Activated T-cell treated with anti-CD3 and anti-CD28 coated beads, Interleukin-2, amount 50 U/mL, for 24 hours (primary cell): ENCODE results near the gene ITPRIP.

ENCODE experiments used
- DNase-seq: peaks from one replicate; pipeline ENCODE4 v3.0.0-alpha.2; 2020
- H3K27ac Mint-ChIP-seq: 2 replicates; pipeline ENCODE4 v1.8.0; 2020; ENCODE audit warnings: mild to moderate bottlenecking, mixed read lengths
- H3K27me3 Mint-ChIP-seq: 2 replicates; pipeline ENCODE4 v1.8.0; 2020; ENCODE audit warnings: mixed read lengths
- H3K36me3 Mint-ChIP-seq: 2 replicates; pipeline ENCODE4 v1.8.0; 2020; ENCODE audit warnings: low read depth, mixed read lengths
- H3K4me1 Mint-ChIP-seq: 2 replicates; pipeline ENCODE4 v1.8.0; 2020; ENCODE audit warnings: low read depth, mixed read lengths
- H3K4me3 Mint-ChIP-seq: 2 replicates; pipeline ENCODE4 v1.8.0; 2020; ENCODE audit warnings: mild to moderate bottlenecking, moderate library complexity, mixed read lengths
- H3K9me3 Mint-ChIP-seq: 2 replicates; pipeline ENCODE4 v1.8.0; 2020; ENCODE audit warnings: mixed read lengths

ITPRIP gene

DNA sequence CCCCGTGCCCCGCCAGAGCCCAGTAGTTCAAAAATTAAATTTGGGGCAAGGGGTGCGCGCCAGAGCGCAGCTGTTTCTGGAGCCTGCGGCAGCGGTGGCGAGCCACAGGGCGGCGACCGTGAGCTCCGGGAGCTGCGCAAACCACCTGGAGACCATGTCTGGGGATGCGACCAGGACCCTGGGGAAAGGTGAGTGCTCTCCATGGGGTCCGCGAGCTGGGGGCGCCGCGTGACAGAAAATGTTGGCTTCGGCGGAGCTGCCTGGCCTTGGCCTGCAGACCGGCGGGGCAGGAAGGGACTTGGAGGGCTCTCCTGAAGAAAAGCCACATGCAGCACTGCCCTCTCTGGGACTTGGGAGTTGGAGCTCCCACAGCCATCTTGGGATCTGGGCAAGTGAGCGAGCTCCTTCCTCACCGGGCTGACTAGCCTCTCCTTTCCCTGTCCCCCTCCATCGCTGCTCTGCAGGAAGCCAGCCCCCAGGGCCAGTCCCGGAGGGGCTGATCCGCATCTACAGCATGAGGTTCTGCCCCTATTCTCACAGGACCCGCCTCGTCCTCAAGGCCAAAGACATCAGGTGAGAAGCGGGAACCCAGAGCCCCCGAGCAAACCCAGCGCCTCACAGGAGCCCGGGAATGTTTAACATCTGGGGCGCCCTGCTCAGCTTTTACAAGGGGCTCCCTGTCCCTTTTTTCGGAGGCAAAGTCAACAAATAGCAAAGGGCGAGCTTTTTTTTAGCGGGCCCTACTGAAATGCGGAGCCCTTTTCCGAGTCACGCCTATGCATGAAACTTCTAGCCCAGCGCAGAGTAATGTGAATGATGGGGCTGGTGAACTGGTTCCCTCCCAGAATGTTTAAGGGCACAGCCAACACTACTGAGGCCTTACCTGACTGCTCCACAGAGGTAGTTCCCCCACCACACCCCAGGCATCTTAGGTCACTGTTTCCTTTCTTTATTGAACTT is 63.2 kb downstream of the ITPRIP start:
- Mint-ChIP-seq H3K27me3 (peaks cover 17% of the 10 kb centered on the region), H3K4me1 (peaks cover 8% of the 10 kb centered on the region), H3K4me3 (peak overlapping the region; percentile 55), H3K9me3 (no peaks in the 10 kb centered on the region), H3K36me3 (no peaks in the 10 kb centered on the region), H3K27ac (no peak overlapping the region)
- peak; percentile 75 for DNase-seq

DNA sequence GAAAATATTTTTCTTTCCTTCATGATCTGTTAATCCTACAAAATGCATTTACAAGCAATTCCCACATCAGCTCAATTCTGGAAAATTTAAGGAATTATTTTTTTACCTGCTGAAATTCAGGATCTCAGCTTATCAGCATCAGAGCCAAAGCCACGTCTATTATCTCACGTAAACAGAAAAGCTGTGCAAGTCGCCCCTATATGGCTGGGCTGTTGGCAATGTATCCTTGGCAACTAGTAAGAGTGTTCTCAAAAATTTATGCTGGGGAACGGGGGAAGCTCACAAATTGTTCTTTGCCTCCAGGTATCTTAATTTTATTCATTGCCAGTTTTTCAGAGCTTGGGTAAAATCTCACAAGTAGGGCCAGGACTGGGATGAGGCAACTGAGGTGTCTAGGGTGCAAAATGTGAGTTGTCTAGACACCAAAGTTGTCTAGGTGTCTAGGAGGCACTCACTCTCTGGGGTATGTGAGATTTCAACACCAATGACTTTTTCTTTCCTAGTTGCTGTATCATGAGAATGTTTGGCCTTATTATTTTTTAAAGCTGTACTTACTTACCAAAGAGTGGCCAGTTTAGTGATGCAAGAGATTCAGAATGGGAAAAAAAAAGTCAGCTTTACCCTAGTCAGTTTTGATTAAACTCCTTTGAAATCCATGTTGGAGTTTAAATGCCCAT is 64.2 kb downstream of the ITPRIP start:
- no peak for DNase-seq
- no peak overlapping the region for H3K27ac Mint-ChIP-seq
- peaks cover 3% of the 10 kb centered on the region for H3K9me3 Mint-ChIP-seq
- peaks cover 5% of the 10 kb centered on the region for H3K36me3 Mint-ChIP-seq
- H3K4me3 Mint-ChIP-seq = no peak overlapping the region
- peaks cover 17% of the 10 kb centered on the region for H3K27me3 Mint-ChIP-seq
- H3K4me1 Mint-ChIP-seq = peaks cover 13% of the 10 kb centered on the region

DNA sequence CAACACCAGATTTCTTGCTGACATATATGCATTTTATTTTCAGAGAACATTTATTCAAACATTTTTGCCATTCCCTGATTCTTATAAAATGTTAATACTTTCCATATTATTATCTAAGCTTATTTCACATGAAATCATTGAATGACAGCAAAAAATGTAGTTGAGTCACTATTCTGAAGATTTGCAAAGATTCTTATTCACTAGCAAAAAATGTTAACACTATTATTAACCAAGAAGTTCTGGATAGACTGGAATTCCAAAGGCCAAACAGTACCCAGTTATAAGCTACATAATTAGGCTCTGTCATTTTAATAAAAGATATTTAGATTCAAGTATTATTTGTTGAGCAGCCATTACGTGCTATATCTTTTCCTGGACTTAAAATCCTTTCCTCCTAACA is 65.0 kb downstream of the ITPRIP start:
- peaks cover 17% of the 10 kb centered on the region for H3K27me3 Mint-ChIP-seq
- H3K4me1 Mint-ChIP-seq = peaks cover 13% of the 10 kb centered on the region
- H3K27ac Mint-ChIP-seq = no peak overlapping the region
- peaks cover 3% of the 10 kb centered on the region for H3K9me3 Mint-ChIP-seq
- no peak overlapping the region for H3K4me3 Mint-ChIP-seq
- H3K36me3 Mint-ChIP-seq = peaks cover 12% of the 10 kb centered on the region
- no peak for DNase-seq

DNA sequence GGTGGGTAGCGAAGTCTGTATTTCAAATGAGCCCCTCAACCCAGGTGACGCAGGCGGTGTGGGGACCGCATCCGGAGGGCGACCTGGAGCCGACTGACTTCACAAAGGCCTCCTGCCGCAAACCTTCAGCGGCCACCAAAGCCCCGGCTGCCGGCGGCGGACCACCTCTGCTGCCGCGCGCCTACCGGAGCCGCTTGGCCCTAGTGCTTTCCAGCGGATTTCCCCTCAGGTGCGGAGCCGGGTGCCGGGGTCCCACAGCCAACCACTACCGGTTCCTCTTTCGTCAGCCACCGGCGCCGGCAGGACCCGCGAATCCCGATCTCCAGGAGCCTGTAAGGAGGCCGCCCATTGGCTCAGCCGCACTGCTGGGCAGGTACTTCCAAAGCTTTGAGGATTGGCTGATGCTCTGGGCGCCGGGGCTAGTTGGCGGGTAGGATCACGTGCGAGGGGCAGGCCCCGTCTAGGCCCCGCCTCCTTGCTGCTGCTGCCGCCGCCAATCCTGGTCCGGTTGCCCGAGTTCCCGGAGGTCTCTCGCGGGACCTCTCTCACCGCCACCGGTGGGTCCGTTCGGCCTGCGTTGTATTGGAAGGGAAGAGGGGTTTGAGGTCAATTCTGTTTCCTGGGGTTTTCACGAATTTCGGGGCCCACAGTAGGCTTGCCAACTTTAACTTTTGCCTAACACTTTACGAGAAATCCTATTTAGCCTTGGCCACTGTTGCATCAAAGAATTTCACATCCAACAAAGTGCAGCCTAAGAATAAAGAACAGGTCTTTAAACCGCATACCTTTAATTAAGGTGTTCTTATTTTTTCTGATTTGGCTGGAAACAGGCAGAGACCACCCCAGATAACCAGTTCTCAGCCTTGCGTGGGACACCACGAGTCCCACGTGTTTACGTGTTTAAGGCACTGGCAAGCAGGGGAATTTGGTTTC is 69.3 kb downstream of the ITPRIP start, which contains the start of gene GSTO2:
Gene GSTO2, plus strand, starts transcription at position 472 of the 933 bp plus-strand sequence. CDS start 5,732 bp downstream, outside the sequence.
- peak; percentile 96 for DNase-seq
- H3K27me3 Mint-ChIP-seq = no peaks in the 10 kb centered on the region
- H3K9me3 Mint-ChIP-seq = peaks cover 3% of the 10 kb centered on the region
- H3K4me3 Mint-ChIP-seq = peak within 1 kb of the TSS; percentile 82
- peak within 1 kb of the TSS; percentile 96 for H3K27ac Mint-ChIP-seq
- H3K4me1 Mint-ChIP-seq = peaks cover 46% of the 10 kb centered on the region
- H3K36me3 Mint-ChIP-seq = peaks cover 55% of the 10 kb centered on the region

DNA sequence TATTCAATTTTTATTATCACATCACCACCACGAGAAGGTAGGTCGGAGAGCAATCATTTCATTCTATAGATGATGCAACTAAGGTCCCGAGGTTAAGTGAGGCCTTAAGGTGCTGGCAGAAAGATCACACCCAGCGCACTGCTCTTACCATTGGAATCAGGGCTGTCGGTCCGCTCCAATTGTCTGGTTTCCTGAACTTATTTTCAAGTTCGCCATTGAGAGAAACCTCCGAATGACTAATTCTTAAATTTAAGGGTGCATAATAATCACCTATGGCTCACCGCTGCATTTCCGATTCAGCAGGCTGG is 69.9 kb downstream of the ITPRIP start:
- Mint-ChIP-seq H3K36me3 (peaks cover 61% of the 10 kb centered on the region), H3K9me3 (peaks cover 3% of the 10 kb centered on the region), H3K4me1 (peaks cover 52% of the 10 kb centered on the region), H3K27me3 (no peaks in the 10 kb centered on the region), H3K4me3 (peak overlapping the region; percentile 82), H3K27ac (peak overlapping the region; percentile 96)
- no peak for DNase-seq

DNA sequence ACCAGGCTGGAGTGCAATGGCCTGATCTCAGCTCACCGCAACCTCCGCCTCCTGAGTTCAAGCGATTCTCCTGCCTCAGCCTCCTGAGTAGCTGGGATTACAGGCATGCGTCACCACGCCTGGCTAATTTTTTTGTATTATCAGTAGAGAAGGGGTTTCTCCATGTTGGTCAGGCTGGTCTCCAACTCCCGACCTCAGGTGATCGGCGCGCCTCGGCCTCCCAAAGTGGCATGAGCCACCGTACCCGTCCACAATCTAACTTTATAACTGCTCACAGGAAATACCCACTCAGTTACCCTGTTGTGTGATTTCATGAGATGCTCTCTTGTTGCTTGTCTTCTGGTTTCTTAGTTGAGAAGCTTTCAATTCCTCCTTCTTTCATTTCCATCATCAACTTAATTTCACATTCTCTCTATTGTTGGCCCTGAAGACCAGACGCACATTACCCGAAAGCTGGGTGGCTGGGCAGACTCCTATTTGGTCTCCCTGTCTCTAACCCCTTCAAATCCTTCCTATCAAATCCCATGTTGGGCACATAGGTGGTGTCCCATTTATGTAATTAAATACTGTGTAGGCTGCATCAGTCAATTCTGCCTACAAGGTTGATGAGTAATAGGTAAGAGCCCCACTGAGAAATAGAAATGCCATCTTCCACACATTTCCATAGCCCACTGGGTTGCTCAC is 70.4 kb downstream of the ITPRIP start:
- Mint-ChIP-seq H3K4me3 (peak overlapping the region; percentile 82), H3K27ac (peak overlapping the region; percentile 96), H3K36me3 (peaks cover 66% of the 10 kb centered on the region), H3K27me3 (no peaks in the 10 kb centered on the region), H3K4me1 (peaks cover 55% of the 10 kb centered on the region), H3K9me3 (peaks cover 3% of the 10 kb centered on the region)
- peak; percentile 67 for DNase-seq

DNA sequence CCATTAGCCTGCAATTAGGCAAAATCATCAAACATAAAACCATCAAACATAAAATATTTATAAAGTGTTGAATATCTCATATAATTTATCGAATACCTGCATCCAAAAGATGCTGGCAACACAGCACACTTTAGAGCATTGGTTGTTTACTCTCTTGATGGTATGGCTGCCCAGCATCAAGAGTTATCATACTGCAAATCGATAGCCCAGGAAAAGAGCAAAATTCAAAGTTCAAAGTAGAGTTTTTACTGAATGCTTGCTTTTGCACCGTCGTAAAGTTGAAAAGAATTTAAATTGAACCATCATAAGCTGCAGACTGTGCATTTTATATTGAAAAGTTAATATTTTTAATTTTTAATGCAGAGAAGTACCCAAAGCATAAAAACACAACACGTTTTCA is 73.5 kb downstream of the ITPRIP start:
- DNase-seq = no peak
- H3K9me3 Mint-ChIP-seq = peaks cover 2% of the 10 kb centered on the region
- peak overlapping the region; percentile 10 for H3K4me3 Mint-ChIP-seq
- H3K36me3 Mint-ChIP-seq = peaks cover 96% of the 10 kb centered on the region
- no peaks in the 10 kb centered on the region for H3K27me3 Mint-ChIP-seq
- peaks cover 83% of the 10 kb centered on the region for H3K4me1 Mint-ChIP-seq
- H3K27ac Mint-ChIP-seq = no peak overlapping the region

DNA sequence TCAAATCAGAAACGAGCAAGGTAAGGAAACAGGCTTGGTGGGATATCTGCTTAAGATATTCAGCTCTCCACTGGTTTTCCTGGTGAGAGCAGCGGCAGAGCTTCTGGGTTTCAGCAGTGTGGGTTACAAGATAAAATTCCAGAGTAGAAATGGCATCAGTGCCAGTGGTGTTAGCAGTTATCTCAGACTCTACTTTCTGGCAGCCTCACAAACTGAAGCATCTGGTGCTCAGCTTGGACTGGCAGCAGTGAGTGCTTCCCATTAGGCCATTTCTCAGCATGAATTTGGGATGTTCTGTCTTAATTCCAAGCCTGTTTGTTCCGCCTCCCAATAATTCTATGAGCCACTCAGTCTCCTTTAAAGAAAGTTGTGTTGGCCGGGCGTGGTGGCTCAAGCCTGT is 76.2 kb downstream of the ITPRIP start:
- Mint-ChIP-seq H3K36me3 (peaks cover 100% of the 10 kb centered on the region), H3K9me3 (no peaks in the 10 kb centered on the region), H3K4me1 (peaks cover 93% of the 10 kb centered on the region), H3K27me3 (no peaks in the 10 kb centered on the region), H3K4me3 (no peak overlapping the region), H3K27ac (peak overlapping the region; percentile 93)
- DNase-seq = no peak

DNA sequence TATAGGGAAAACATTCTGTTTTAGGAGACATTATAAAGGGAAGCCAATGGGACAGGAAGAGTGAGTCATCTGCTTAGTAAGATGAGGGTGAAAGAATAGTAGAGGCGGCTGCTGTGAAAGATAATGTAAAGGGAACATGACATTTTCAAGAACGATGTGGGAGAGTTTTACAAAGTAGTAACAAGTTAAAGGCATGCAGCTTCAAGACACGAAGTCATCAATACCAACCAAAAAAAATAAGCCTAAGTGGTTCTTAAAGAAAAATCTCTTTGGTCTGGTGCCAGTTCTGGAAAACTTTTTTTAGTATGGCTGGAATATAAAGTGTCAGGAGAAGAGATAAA is 77.5 kb downstream of the ITPRIP start:
- Mint-ChIP-seq H3K4me1 (peaks cover 94% of the 10 kb centered on the region), H3K27me3 (no peaks in the 10 kb centered on the region), H3K27ac (peak overlapping the region; percentile 93), H3K9me3 (no peaks in the 10 kb centered on the region), H3K36me3 (peaks cover 100% of the 10 kb centered on the region), H3K4me3 (peak overlapping the region; percentile 66)
- no peak for DNase-seq

DNA sequence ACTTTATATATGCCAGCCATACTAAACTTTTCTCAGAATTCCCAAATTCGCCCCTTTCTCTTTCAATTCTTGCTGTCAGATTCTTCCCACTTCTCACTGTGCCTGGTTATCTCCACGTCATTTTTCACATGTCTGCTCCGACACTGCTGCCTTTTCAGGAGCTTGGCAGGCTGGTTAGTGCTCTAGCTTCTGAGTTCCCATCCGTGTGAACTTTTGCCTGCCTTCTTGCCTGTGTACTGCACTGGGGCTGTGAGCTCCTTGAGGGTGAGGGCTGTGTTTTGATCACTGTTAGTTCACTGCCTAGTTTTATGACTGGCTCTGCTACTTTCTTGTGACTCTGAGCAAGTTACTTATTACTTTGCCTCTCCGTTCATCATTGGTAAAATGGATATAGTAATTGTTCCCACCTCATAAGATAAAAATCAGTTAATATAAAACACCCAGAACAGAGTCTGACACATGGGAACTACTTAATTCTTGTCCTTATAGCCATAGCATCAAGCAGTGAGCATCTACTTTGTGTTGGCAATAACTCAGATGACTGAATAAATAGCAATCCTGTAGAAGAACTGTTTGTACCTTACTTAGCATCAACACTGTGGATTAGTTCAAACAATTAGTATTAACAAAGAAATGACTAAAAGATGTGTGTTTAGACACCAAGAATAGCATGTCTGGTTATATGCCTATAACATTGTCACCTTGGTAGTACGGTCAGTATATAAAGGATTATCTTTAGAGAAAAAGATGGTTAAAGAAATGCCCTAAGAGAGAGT is 78.1 kb downstream of the ITPRIP start:
- Mint-ChIP-seq H3K36me3 (peaks cover 100% of the 10 kb centered on the region), H3K4me1 (peaks cover 91% of the 10 kb centered on the region), H3K4me3 (peak overlapping the region; percentile 66), H3K27ac (peak overlapping the region; percentile 93), H3K9me3 (no peaks in the 10 kb centered on the region), H3K27me3 (no peaks in the 10 kb centered on the region)
- DNase-seq = no peak
